Psoas muscle (tissue), 8 donors: ENCODE data around the gene AKNA. TPM values are rescaled to one million over a fixed set of nuclear protein-coding genes. Genes with fewer than 3 reads are reported as not detected.
A peak's percentile ranks its signal among the peaks of the same experiment; 100 is the strongest.

Experiments
- ATAC-seq, 4 donors: fragments of 200-7000 bp; cut with Tn5 transposase; one replicate each; pipeline ENCODE4 v1.9.1; 2020; ENCODE audit warnings: moderate library complexity in 3 of 4, mild to moderate bottlenecking in 2 of 4
- DNase-seq, 2 donors: peaks; one replicate each; pipeline ENCODE4 v3.0.0-alpha.2; 2020
- H3K27ac ChIP-seq: fragments of 200-600 bp; one replicate; pipeline ENCODE4 v1.8.0; 2022
- H3K27me3 ChIP-seq, 3 donors: fragments of 200-600 bp in 1 of 3; one replicate each; pipeline versions ENCODE4 v1.6.1 to v1.8.0; 2013 to 2022; ENCODE audit warnings: low read length in 2 of 3, mild to moderate bottlenecking in 2 of 3, moderate library complexity in 1 of 3; ENCODE audit not compliant: insufficient read depth in 3 of 3
- H3K36me3 ChIP-seq, 2 donors: fragments of 200-600 bp in 1 of 2; one replicate each; pipeline versions ENCODE4 v1.6.1 to v1.8.0; 2013 to 2022; ENCODE audit warnings: low read depth in 1 of 2, mild to moderate bottlenecking in 1 of 2, moderate library complexity in 1 of 2; ENCODE audit not compliant: insufficient read depth in 1 of 2
- H3K4me1 ChIP-seq: fragments of 200-600 bp; one replicate; pipeline ENCODE4 v1.8.0; 2022
- H3K4me3 ChIP-seq: fragments of 200-600 bp; one replicate; pipeline ENCODE4 v1.8.0; 2022; ENCODE audit warnings: mild to moderate bottlenecking
- H3K9me3 ChIP-seq: fragments of 200-600 bp; one replicate; pipeline ENCODE4 v1.8.0; 2022
- CTCF ChIP-seq: fragments of 200-600 bp; IDR thresholded peaks from one replicate; pipeline ENCODE4 v1.8.0; 2022; ENCODE audit warnings: antibody characterized with exemption
- WGBS, 3 donors: extraction: QIAGEN DNeasy Blood & Tissue Kit; methylation state at CpG; one replicate each; pipeline versions ENCODE4 v1.1.6 to v1.1.7; 2013; 5-methylcytosine and 5-hydroxymethylcytosine counted together
- intact Hi-C, 2 donors: fragments of 100-400 bp; cut with DNase I; formaldehyde crosslinking; loops; one replicate each; pipeline versions ENCODE4 v1.11.0 to v1.14.2; 2022
- polyA plus RNA-seq, 3 donors: library from polyadenylated mRNA; stranded (reverse); fragments of 200-250 nt; gene quantifications; one replicate each; pipeline ENCODE4 v1.2.3, GENCODE V29; 2013
- total RNA-seq, 4 donors: library from RNA; stranded (reverse); fragmentation: NEBNext Ultra II Directional in 2 of 4; extraction: Animal tissue kit (Norgen Biotek cat#: 25700) in 2 of 4; gene quantifications; one replicate each; pipeline versions ENCODE4 v1.2.1 to v1.2.4, GENCODE V29; 2021 to 2023
- donor health status: healthy with polysubstance abuse.
- donor health status: DM: no; HTN: no; CAD: no; lungs with moderate emphysema.
- donor health status: Bipolar disorder and iron deficiency.
- donor health status: healthy.
- donor health status: DM: yes; HTN: yes; CAD: no.
- donor health status: DM: no; HTN: no; CAD: no.
- donor health status: DM: no; HTN: no; CAD: no.
- donor health status: DM: yes; HTN: yes; CAD: no.

Gene AKNA
- total and polyA plus RNA-seq, 7 donors: 1.5 to 3.9 (median 2.3) TPM

DNA sequence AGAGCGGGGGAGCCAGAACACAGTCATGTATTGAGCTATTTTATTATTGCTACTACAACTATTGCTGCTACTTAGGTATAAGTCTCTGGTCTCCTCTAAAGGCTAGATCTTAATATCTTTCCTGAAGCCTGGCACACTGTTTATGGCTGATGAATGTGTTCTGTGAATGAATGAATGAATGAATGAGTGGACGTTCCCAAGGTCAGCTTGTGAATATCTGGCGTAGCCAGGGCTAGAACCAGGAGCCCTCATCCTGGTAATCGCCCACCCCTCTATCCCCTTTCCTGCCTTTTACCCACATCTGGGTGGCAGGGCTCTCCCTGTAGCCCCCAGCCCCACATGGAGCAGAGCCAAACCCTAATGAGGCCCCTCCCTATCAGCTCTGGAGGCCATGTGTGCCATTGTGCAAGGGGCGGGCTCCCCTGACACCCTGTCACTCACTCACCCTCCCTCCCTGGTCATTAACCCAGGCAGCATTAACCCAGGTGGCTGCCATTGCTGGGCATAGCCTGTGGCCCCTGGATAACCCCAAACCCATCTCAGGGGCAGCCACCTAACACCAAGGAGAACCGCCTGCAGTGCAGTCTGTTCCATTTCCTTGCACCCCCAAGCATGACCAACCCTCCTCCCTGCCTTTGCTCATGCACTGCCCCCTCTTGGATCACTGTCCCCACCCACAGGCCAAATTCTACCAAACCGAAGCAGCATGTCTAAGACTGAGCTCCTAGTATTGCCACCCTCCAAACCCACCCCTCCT, 2.0 kb upstream of the AKNA start:
- DNase-seq (no peak), ATAC-seq (no peak)
- Histone ChIP-seq H3K27me3 (no peaks in the 10 kb centered on the region), H3K36me3 (no peaks in the 10 kb centered on the region), H3K4me1 (peaks cover 7% of the 10 kb centered on the region), H3K4me3 (no peak overlapping the region), H3K9me3 (no peaks in the 10 kb centered on the region), H3K27ac (no peak overlapping the region)
- TF ChIP-seq CTCF: no peak
- 83 to 93% (median 88%) methylated on average over 7 of the region's 7 CpGs for WGBS, 3 donors
- intact Hi-C loops: no loop called here

DNA sequence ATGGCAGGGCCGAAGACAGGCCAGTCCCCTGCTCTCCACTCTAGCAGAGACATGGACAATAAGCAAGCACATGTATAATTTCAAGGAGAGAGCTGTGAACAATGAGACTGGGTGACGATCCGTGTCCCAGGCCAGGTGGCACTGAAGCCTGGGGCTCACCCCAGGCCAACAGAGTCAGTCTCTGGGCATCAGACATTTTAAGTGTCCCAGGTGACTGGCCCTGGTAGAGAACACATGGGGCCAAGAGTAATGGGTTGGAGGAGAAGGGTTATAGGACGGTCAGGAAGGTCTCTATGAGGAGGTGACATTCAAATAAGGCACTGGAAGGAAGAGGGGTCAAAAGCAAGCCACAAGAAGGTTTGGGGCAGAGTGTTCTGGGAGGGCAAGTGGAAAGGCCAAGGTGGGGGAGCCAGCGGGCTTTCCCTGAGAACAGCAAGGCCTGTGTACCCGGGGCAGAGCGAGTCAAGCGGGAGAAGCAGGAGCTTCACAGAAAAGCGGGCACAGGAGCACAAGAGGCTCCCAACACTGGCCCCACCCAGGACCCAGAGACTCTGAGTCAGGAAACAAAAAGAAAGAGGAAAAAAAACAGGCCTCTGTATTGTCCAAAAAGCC, 1.1 kb upstream of the AKNA start:
- Histone ChIP-seq H3K4me1 (peaks cover 11% of the 10 kb centered on the region), H3K36me3 (no peaks in the 10 kb centered on the region), H3K9me3 (no peaks in the 10 kb centered on the region), H3K27me3 (no peaks in the 10 kb centered on the region), H3K27ac (no peak overlapping the region), H3K4me3 (no peak overlapping the region)
- intact Hi-C loops: no loop called here
- DNase-seq (no peak), ATAC-seq (no peak)
- 70 to 87% (median 86%) methylated on average over 8 to 9 of the region's 9 CpGs for WGBS, 3 donors
- no peak for TF ChIP-seq CTCF

GRCh38 chr9:114388357-114388682, 538 bp upstream of the AKNA start:
- TF ChIP-seq CTCF: no peak
- intact Hi-C loops: no loop called here
- WGBS, 3 donors: 74 to 88% (median 79%) methylated on average over 9 of the region's 9 CpGs
- peak overlapping the region; percentile 65 for H3K27ac ChIP-seq
- no peaks in the 10 kb centered on the region for H3K27me3 ChIP-seq
- H3K36me3 ChIP-seq: no peaks in the 10 kb centered on the region
- H3K4me1 ChIP-seq: peaks cover 17% of the 10 kb centered on the region
- no peaks in the 10 kb centered on the region for H3K9me3 ChIP-seq
- H3K4me3 ChIP-seq: peak overlapping the region; percentile 63
- no peak for ATAC-seq
- no peak for DNase-seq

GRCh38 chr9:114386886-114387679, 699 bp downstream of the AKNA start:
- 24 to 31% (median 24%) methylated on average over 18 of the region's 18 CpGs for WGBS, 3 donors
- intact Hi-C loops: no loop called here
- no peaks in the 10 kb centered on the region for H3K9me3 ChIP-seq
- H3K4me3 ChIP-seq: peak overlapping the region; percentile 63
- peaks cover 18% of the 10 kb centered on the region for H3K4me1 ChIP-seq
- no peaks in the 10 kb centered on the region for H3K36me3 ChIP-seq
- H3K27me3 ChIP-seq: no peaks in the 10 kb centered on the region
- DNase-seq: no peak
- peak in 2 of 4 donors; percentile 16 to 28 for ATAC-seq
- H3K27ac ChIP-seq: peak overlapping the region; percentile 65
- no peak for TF ChIP-seq CTCF
